ENCODE data around the gene KCNJ10.

Gene KCNJ10

GRCh38 chr1:160020196-160020595 is 49.8 kb downstream of the KCNJ10 start:
- DNase-seq, result no peak

- DNase-seq, result no peak
Observed at GRCh38 chr1:160018900-160019299, 51.1 kb downstream of the KCNJ10 start.

- DNase-seq, result no peak
Observed at GRCh38 chr1:160018347-160018746, 51.6 kb downstream of the KCNJ10 start.

GRCh38 chr1:160017592-160017991 is 52.4 kb downstream of the KCNJ10 start:
- DNase-seq, result no peak

GRCh38 chr1:160011781-160012180 is 58.2 kb downstream of the KCNJ10 start:
- no peak for DNase-seq

GRCh38 chr1:160009801-160010200 is 60.2 kb downstream of the KCNJ10 start:
- no peak for DNase-seq

GRCh38 chr1:160009081-160009480 is 60.9 kb downstream of the KCNJ10 start:
- no peak for DNase-seq

GRCh38 chr1:160007577-160008200 is 62.3 kb downstream of the KCNJ10 start:
- no peak for DNase-seq

GRCh38 chr1:160006312-160006940 is 63.5 kb downstream of the KCNJ10 start:
- peak; percentile 71 for DNase-seq

- DNase-seq, result no peak
Observed at GRCh38 chr1:160005070-160005469, 64.9 kb downstream of the KCNJ10 start.

GRCh38 chr1:160004425-160004824 is 65.5 kb downstream of the KCNJ10 start:
- no peak for DNase-seq

GRCh38 chr1:160004001-160004400 is 66.0 kb downstream of the KCNJ10 start:
- no peak for DNase-seq

- no peak for DNase-seq
Observed at GRCh38 chr1:160001440-160001839, 68.5 kb downstream of the KCNJ10 start.

GRCh38 chr1:159999204-159999603 is 70.8 kb downstream of the KCNJ10 start:
- no peak for DNase-seq

GRCh38 chr1:159996653-159997052 is 73.3 kb downstream of the KCNJ10 start:
- DNase-seq, result no peak

- DNase-seq, result no peak
Observed at GRCh38 chr1:159994896-159995295, 75.1 kb downstream of the KCNJ10 start.

- DNase-seq, result no peak
Observed at GRCh38 chr1:159993911-159994310, 76.0 kb downstream of the KCNJ10 start.

GRCh38 chr1:159992161-159992560 is 77.8 kb downstream of the KCNJ10 start:
- no peak for DNase-seq

- DNase-seq, result no peak
Observed at GRCh38 chr1:159991513-159991912, 78.4 kb downstream of the KCNJ10 start.

- DNase-seq, result no peak
Observed at GRCh38 chr1:159990005-159990404, 80.0 kb downstream of the KCNJ10 start.

- DNase-seq, result no peak
Observed at GRCh38 chr1:159989581-159989980, 80.4 kb downstream of the KCNJ10 start.

GRCh38 chr1:159988006-159988405 is 82.0 kb downstream of the KCNJ10 start:
- no peak for DNase-seq

- DNase-seq, result no peak
Observed at GRCh38 chr1:159987186-159987585, 82.8 kb downstream of the KCNJ10 start.

- DNase-seq, result no peak
Observed at GRCh38 chr1:159986531-159986930, 83.4 kb downstream of the KCNJ10 start.

GRCh38 chr1:159986093-159986492 is 83.9 kb downstream of the KCNJ10 start:
- DNase-seq, result no peak

Measured in activated gamma-delta T cell treated with Interleukin-2 at 50 U/mL for 16 hours (primary cell).